Kidney (tissue), 14 donors: ENCODE data around the gene ZNF112. TPM values are rescaled to one million over a fixed set of nuclear protein-coding genes. Genes with fewer than 3 reads are reported as not detected.

Experiments used
- DNase-seq, 5 donors: peaks; one replicate each; pipeline ENCODE4 v3.0.0-alpha.2; 2013 to 2020
- FAIRE-seq: peaks from 2 replicates; lab custom pipeline; 2012; peaks lifted over from hg19 to GRCh38; lab: Jason Lieb, UNC
- H3K27ac ChIP-seq, 2 donors: one replicate each; pipeline ENCODE4 v1.7.0; 2013; ENCODE audit warnings: low read depth in 2 of 2, low read length in 2 of 2, inconsistent platforms in 1 of 2
- H3K27me3 ChIP-seq: one replicate; pipeline ENCODE4 v1.7.1; 2013; ENCODE audit warnings: low read length, inconsistent platforms; ENCODE audit not compliant: control insufficient read depth, insufficient read depth
- H3K36me3 ChIP-seq, 3 donors: one replicate each; pipeline versions ENCODE4 v1.7.0 to v1.7.1; 2013; ENCODE audit warnings: low read length in 3 of 3, control low read depth in 1 of 3, inconsistent platforms in 1 of 3; ENCODE audit not compliant: insufficient read depth in 3 of 3, control insufficient read depth in 2 of 3
- H3K4me1 ChIP-seq, 3 donors: one replicate each; pipeline versions ENCODE4 v1.7.0 to v1.7.1; 2013; ENCODE audit warnings: low read length in 3 of 3, inconsistent platforms in 1 of 3, low read depth in 1 of 3; ENCODE audit not compliant: control insufficient read depth in 2 of 3, insufficient read depth in 2 of 3
- H3K4me3 ChIP-seq, 3 donors: one replicate each; pipeline versions ENCODE4 v1.7.0 to v1.8.1; 2013; ENCODE audit warnings: low read length in 3 of 3, control low read depth in 1 of 3, inconsistent platforms in 1 of 3
- H3K9ac ChIP-seq, 3 donors: one replicate each; pipeline versions ENCODE4 v1.7.0 to v1.7.1; 2013; ENCODE audit warnings: low read length in 3 of 3, control low read depth in 1 of 3, inconsistent platforms in 1 of 3
- H3K9me3 ChIP-seq, 3 donors: one replicate each; pipeline versions ENCODE4 v1.7.0 to v1.7.1; 2013; ENCODE audit warnings: low read length in 3 of 3, control low read depth in 1 of 3, inconsistent platforms in 1 of 3; ENCODE audit not compliant: control insufficient read depth in 2 of 3, insufficient read depth in 1 of 3
- intact Hi-C: fragments of 100-400 bp; cut with DNase I; formaldehyde crosslinking; loops from one replicate; pipeline ENCODE4 v1.11.1; 2022
- polyA plus RNA-seq: library from polyadenylated mRNA; stranded (reverse); fragments of 350-450 nt; fragmentation: Illumina TruSeq; extraction: RNeasy Lipid Tissue Mini Kit (QIAGEN cat#74804); gene quantifications from one replicate; pipeline ENCODE4 v1.2.3, GENCODE V29; 2014; ENCODE audit warnings: low read depth, low replicate concordance; ENCODE audit not compliant: insufficient read depth
- total RNA-seq: library from RNA; stranded (reverse); fragmentation: NEBNext Ultra II Directional; extraction: Animal tissue kit (Norgen Biotek cat#: 25700); gene quantifications from one replicate; pipeline ENCODE4 v1.2.1, GENCODE V29; 2021
- TF ChIP-seq, protein P1 (sequence below): IDR thresholded peaks from 3 replicates; pipeline ENCODE4 v1.5.1; 2012; ENCODE audit warnings: mild to moderate bottlenecking, moderate library complexity, borderline replicate concordance; ENCODE audit not compliant: insufficient read depth; ENCODE audit errors: extremely low read depth
- donor health status: control.
- donor health status: control.
- donor health status: control.
- donor health status: control.
- donor health status: control.
- donor health status: DM: yes; HTN: yes; CAD: no.
- donor health status: Normal renal cell carcinoma (clear cell type).

The ZNF112 gene
- total and polyA plus RNA-seq, 2 donors from 2014 or later = 3.4 to 8.5 TPM

DNA sequence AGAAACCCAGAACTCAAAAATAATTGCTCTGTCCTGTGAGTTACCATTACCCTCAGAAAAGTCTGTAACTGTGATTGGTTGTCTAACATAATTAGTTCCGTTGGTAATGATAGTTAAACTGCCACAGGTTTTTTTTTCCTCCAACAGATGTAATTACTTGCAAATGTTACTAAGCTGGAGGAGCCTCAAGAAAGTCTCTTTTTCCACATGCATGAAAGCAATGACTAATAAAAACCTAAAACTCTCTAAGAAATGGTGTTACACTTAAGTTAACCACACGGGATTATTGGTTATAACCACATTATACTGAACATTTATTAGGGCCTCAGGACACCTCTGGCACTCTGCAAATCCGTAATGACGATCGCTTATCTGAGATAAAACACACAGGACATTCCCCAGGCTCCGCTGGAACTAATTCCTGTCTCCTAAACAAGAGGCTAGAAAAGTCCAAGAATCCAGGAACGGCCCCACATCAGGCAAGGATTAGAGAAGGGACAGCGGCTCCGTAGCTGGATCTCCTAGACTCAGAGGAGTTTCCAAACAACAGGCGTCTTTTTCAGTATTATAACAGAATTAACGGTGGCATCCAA, 52.4 kb downstream of the ZNF112 start:
- Histone ChIP-seq H3K9me3 (peaks cover 0 to 4% (median 0%) of the 10 kb centered on the region in 3 donors), H3K27ac (no peak overlapping the region)
- peak in 3 of 5 donors; percentile 31 to 48 (median 41) for DNase-seq

DNA sequence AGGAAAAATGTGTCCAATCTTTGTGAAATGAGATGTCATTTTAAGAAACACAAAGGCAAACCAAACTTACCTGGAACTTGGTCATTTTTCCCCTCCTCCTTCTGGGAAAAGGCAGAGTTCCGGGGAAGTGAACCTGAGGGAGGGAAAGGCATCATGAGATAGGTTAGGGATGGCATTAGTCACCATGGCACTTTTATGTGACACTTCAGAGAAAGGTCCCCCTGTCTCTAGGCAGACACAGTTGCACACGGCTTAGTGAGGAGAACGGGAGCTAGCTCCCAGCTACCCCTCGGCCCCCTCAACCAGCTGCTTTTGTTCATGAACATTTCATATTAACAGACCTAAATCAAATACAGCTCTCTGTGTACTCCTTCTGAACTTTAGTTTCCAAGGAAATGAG, 53.2 kb downstream of the ZNF112 start:
- Histone ChIP-seq H3K4me3 (peak overlapping the region in 1 of 3 donors; percentile 94), H3K4me1 (peaks cover 0 to 6% (median 2%) of the 10 kb centered on the region in 3 donors), H3K36me3 (peaks cover 2 to 25% (median 10%) of the 10 kb centered on the region in 3 donors), H3K27me3 (no peaks in the 10 kb centered on the region), H3K27ac (no peak overlapping the region), H3K9me3 (peaks cover 0 to 4% (median 0%) of the 10 kb centered on the region in 3 donors), H3K9ac (no peak overlapping the region)
- intact Hi-C loops = no loop called here
- FAIRE-seq (no peak), DNase-seq (peak in 3 of 5 donors; percentile 14 to 51 (median 48))
- TF ChIP-seq, protein P1, sequence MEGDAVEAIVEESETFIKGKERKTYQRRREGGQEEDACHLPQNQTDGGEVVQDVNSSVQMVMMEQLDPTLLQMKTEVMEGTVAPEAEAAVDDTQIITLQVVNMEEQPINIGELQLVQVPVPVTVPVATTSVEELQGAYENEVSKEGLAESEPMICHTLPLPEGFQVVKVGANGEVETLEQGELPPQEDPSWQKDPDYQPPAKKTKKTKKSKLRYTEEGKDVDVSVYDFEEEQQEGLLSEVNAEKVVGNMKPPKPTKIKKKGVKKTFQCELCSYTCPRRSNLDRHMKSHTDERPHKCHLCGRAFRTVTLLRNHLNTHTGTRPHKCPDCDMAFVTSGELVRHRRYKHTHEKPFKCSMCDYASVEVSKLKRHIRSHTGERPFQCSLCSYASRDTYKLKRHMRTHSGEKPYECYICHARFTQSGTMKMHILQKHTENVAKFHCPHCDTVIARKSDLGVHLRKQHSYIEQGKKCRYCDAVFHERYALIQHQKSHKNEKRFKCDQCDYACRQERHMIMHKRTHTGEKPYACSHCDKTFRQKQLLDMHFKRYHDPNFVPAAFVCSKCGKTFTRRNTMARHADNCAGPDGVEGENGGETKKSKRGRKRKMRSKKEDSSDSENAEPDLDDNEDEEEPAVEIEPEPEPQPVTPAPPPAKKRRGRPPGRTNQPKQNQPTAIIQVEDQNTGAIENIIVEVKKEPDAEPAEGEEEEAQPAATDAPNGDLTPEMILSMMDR = no peak

More for the DNA sequence above, 52.4 kb downstream of the ZNF112 start:
- intact Hi-C loops = no loop called here
- peaks cover 0 to 6% (median 2%) of the 10 kb centered on the region in 3 donors for H3K4me1 ChIP-seq
- no peaks in the 10 kb centered on the region for H3K27me3 ChIP-seq
- no peak for FAIRE-seq
- H3K36me3 ChIP-seq = peaks cover 2 to 18% (median 10%) of the 10 kb centered on the region in 3 donors
- peak overlapping the region; percentile 87 to 94 (median 87) for H3K4me3 ChIP-seq
- H3K9ac ChIP-seq = peak overlapping the region; percentile 70 to 90 (median 80)
- TF ChIP-seq, protein P1 = no peak

DNA sequence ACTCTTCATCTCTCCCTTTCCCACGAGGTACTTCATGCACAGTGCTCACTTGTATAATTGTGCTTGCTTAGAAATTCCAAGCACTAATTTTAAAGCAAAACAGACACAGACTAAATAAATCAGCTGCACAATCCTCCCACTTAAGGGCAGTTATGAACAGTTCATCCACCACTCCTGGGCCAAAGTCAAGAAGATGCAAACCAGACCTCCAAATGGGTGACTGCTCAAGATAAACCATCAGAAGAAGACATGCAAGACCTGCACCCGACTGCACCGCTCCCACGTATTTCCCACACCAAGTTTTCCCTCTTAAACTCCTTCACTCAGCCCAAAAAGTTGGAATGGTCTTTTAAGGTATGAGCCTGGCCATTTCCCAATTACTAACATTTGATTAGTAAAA, 71.5 kb downstream of the ZNF112 start:
- DNase-seq (no peak), FAIRE-seq (no peak)
- Histone ChIP-seq H3K4me3 (no peak overlapping the region), H3K27me3 (no peaks in the 10 kb centered on the region), H3K4me1 (no peaks in the 10 kb centered on the region), H3K9me3 (peaks cover 4 to 74% (median 25%) of the 10 kb centered on the region in 3 donors), H3K36me3 (peaks cover 15 to 33% (median 23%) of the 10 kb centered on the region in 3 donors), H3K9ac (no peak overlapping the region), H3K27ac (no peak overlapping the region)
- TF ChIP-seq, protein P1 = no peak
- intact Hi-C loops = no loop called here

DNA sequence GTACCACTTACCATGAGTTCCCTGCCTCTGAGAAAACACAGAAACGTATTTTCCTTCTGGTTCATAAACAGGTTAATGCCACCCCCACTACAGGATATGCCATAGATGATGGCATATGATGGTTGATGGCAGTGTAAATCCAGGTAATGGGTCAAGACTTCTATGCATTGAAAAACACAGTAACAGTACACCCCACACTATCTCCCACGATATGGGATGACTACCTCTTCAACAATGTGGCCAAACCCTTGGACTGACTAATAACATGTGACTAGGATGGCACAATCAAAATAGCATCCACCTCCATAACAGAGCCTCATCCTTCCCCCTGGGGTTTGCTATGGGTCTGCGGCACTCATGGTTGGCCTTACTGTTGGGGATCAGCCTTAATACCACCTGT, 73.6 kb downstream of the ZNF112 start:
- intact Hi-C loops = no loop called here
- Histone ChIP-seq H3K4me1 (no peaks in the 10 kb centered on the region), H3K9ac (no peak overlapping the region), H3K27ac (no peak overlapping the region), H3K36me3 (peaks cover 4 to 12% (median 9%) of the 10 kb centered on the region in 3 donors), H3K9me3 (peaks cover 0 to 67% (median 9%) of the 10 kb centered on the region in 3 donors), H3K4me3 (no peak overlapping the region), H3K27me3 (no peaks in the 10 kb centered on the region)
- DNase-seq (no peak), FAIRE-seq (no peak)
- TF ChIP-seq, protein P1 = no peak
